Right lobe of liver (tissue), 6 donors: ENCODE results near the gene RIMS4. TPM values are rescaled to one million over a fixed set of nuclear protein-coding genes. Genes with fewer than 3 reads are reported as not detected.

Experiments used
- ATAC-seq, 4 donors: fragments of 200-7000 bp; cut with Tn5 transposase; one replicate each; pipeline ENCODE4 v1.9.1; 2020; ENCODE audit warnings: mild to moderate bottlenecking in 4 of 4, moderate library complexity in 4 of 4
- DNase-seq, 3 donors: peaks; one replicate each; pipeline ENCODE4 v3.0.0-alpha.2; 2020
- H3K27ac ChIP-seq, 3 donors: fragments of 200-600 bp; one replicate each; pipeline ENCODE4 v1.8.0; 2022
- H3K27me3 ChIP-seq, 2 donors: fragments of 200-600 bp; one replicate each; pipeline ENCODE4 v1.8.0; 2022
- H3K36me3 ChIP-seq, 4 donors: fragments of 200-600 bp; sonication (generic) in 1 of 4; one replicate each; pipeline versions ENCODE4 v1.5.1 to v1.8.0; 2017 to 2022; ENCODE audit warnings: control low read depth in 1 of 4
- H3K4me1 ChIP-seq, 4 donors: fragments of 200-600 bp; sonication (generic) in 1 of 4; one replicate each; pipeline versions ENCODE4 v1.5.1 to v1.8.0; 2017 to 2022; ENCODE audit warnings: control low read depth in 1 of 4
- H3K4me3 ChIP-seq, 3 donors: fragments of 200-600 bp; one replicate each; pipeline ENCODE4 v1.8.0; 2022
- H3K9me3 ChIP-seq, 4 donors: fragments of 200-600 bp; sonication (generic) in 1 of 4; one replicate each; pipeline versions ENCODE4 v1.5.1 to v1.8.0; 2017 to 2022; ENCODE audit warnings: control low read depth in 1 of 4
- CTCF ChIP-seq, 4 donors: fragments of 200-600 bp in 3 of 4; fragments of 450-650 bp in 1 of 4; IDR thresholded peaks; one replicate each; pipeline versions ENCODE4 v1.5.1 to v1.8.0; 2016 to 2022; ENCODE audit warnings: antibody characterized with exemption in 4 of 4, mild to moderate bottlenecking in 2 of 4
- POLR2A ChIP-seq: fragments of 450-650 bp; IDR thresholded peaks from one replicate; pipeline ENCODE4 v1.6.1; 2017; ENCODE audit warnings: antibody characterized with exemption, mild to moderate bottlenecking
- WGBS: methylation state at CpG from one replicate; pipeline ENCODE4 v1.1.6; 2018; ENCODE audit warnings: low coverage, low lambda C conversion rate; ENCODE audit not compliant: insufficient coverage; ENCODE audit errors: missing lambda C conversion rate; 5-methylcytosine and 5-hydroxymethylcytosine counted together
- intact Hi-C, 2 donors: fragments of 100-400 bp; cut with DNase I; formaldehyde crosslinking; loops; one replicate each; pipeline versions ENCODE4 v1.11.2 to v1.14.1; 2022
- total RNA-seq, 6 experiments: library from RNA; depleted of rRNA in 2 of 6; stranded (reverse); fragments of >200 nt in 2 of 6; fragmentation: NEBNext Ultra II Directional in 3 of 6; extraction: Animal tissue kit (Norgen Biotek cat#: 25700) in 3 of 6; gene quantifications; one replicate each; pipeline versions ENCODE4 v1.1.0 to v1.2.4, GENCODE V29; 2016 to 2023
- donor health status: DM: no; HTN: yes; CAD: no.
- donor health status: DM: no; HTN: no; CAD: no.
- donor health status: DM: no; HTN: no; CAD: no.
- donor health status: DM: no; HTN: yes; CAD: no.
- donor health status: DM: no; HTN: yes; CAD: no.

The RIMS4 gene
- total RNA-seq, 6 experiments from 2014 or later = not detected

GRCh38 chr20:44739942-44740341 lies 70.4 kb downstream of the RIMS4 start:
- Histone ChIP-seq H3K4me1 (peaks cover 0 to 4% (median 0%) of the 10 kb centered on the region in 4 donors), H3K27me3 (no peaks in the 10 kb centered on the region), H3K27ac (no peak overlapping the region), H3K9me3 (no peaks in the 10 kb centered on the region), H3K4me3 (no peak overlapping the region), H3K36me3 (no peaks in the 10 kb centered on the region)
- DNase-seq (no peak), ATAC-seq (no peak)
- WGBS = 42% methylated on average over 2 of the region's 2 CpGs
- TF ChIP-seq POLR2A = no peak
- TF ChIP-seq CTCF (IDR thresholded peaks at IDR 0.05) = no peak
- intact Hi-C loops = no loop called here

DNA sequence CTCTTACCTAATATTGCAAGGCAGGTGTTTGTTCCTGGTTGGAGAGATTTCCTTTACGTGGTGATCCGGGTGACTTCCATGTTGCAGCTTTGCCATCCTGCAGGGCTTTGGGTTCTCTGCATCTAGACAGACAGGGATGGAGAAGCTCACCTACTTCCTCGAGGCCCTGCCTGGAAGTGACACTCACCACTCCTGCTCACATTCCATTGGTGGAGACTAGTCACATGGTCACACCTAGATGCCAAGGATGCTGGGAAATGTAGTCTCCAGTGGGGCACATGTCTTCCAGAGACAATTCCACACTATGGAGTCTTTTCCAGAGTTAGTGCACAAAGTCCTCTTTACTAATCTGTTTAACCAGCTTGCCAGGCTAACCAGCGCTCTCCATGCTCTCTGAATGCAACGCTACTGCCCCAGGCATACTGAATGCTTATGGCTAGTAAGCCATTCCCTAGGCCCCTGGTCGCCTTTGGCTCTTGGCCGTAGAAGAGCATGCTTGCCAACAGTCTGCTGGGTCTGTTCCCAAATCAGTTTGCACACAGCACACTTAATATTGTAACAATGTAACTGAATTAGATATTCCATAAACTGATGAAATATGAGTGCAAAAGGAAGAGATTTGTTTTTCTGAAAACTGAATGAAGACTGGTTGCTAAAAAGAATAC lies 71.4 kb downstream of the RIMS4 start:
- 63% methylated on average over 4 of the region's 7 CpGs for WGBS
- Histone ChIP-seq H3K36me3 (no peaks in the 10 kb centered on the region), H3K9me3 (no peaks in the 10 kb centered on the region), H3K4me1 (peaks cover 0 to 4% (median 0%) of the 10 kb centered on the region in 4 donors), H3K4me3 (no peak overlapping the region), H3K27ac (no peak overlapping the region), H3K27me3 (no peaks in the 10 kb centered on the region)
- intact Hi-C loops = no loop called here
- peak in 1 of 3 donors; percentile 61 for DNase-seq
- peak; percentile 25 to 60 (median 49) for ATAC-seq
- TF ChIP-seq POLR2A (no peak), CTCF (IDR thresholded peaks at IDR 0.05) (no peak)

DNA sequence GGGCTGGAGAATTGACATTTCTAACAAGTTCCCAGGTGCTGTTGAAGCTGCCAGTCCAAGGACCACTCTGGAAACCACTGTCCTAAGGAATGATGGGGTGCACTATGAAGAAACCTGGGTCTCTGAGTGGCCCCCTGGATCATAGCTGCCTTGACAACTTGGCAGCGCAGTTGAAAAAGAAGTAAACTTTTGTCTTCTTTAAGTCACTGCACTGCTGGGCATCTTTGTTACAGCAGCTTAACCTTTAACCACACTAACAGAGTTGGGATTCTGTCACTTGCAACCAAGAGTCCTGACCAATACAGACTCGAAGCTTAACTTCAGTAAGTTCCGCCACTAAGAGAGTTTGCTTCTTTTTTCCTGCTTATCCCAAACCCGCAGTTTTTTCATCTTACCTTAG lies 73.2 kb downstream of the RIMS4 start:
- 89% methylated on average over 4 of the region's 4 CpGs for WGBS
- no peak overlapping the region for H3K4me3 ChIP-seq
- no peak overlapping the region for H3K27ac ChIP-seq
- peaks cover 0 to 4% (median 0%) of the 10 kb centered on the region in 4 donors for H3K4me1 ChIP-seq
- H3K27me3 ChIP-seq = no peaks in the 10 kb centered on the region
- ATAC-seq (no peak), DNase-seq (no peak)
- H3K36me3 ChIP-seq = no peaks in the 10 kb centered on the region
- no peaks in the 10 kb centered on the region for H3K9me3 ChIP-seq
- TF ChIP-seq CTCF (IDR thresholded peaks at IDR 0.05) (no peak), POLR2A (no peak)
- intact Hi-C loops = no loop called here

GRCh38 chr20:44736170-44737021 lies 74.0 kb downstream of the RIMS4 start:
- TF ChIP-seq POLR2A = no peak
- TF ChIP-seq CTCF (IDR thresholded peaks at IDR 0.05) = peak in 2 of 4 donors; percentile 12 to 26
- Histone ChIP-seq H3K27me3 (no peaks in the 10 kb centered on the region), H3K9me3 (no peaks in the 10 kb centered on the region), H3K36me3 (no peaks in the 10 kb centered on the region), H3K4me3 (peak overlapping the region in 1 of 3 donors; percentile 19), H3K4me1 (peaks cover 0 to 4% (median 0%) of the 10 kb centered on the region in 4 donors), H3K27ac (peak overlapping the region in 1 of 3 donors; percentile 22)
- DNase-seq (peak in 2 of 3 donors; percentile 61 to 79), ATAC-seq (peak; percentile 91 to 95 (median 94))
- intact Hi-C loops = no loop called here
- WGBS = 14% methylated on average over 6 of the region's 6 CpGs
